ENCODE results near the gene PRR12.

DNA sequence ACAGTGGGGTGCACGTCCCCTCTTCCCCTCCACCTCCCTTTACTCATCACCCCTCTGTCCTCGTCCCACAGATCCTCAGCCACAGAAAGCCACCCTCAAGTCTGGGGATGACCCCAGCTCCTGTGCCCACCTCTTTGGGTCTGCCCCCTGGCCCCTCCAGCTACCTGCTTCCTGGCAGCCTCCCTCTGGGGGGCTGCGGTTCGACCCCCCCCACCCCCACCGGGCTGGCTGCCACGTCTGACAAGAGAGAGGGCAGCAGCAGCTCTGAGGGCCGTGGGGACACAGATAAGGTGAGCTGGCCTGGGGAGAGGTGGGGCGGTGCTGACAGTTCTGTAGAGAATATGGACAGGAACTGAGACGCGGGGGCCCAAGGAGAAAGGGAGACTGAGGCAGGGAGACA is 63.6 kb downstream of the PRR12 start:
- TF ChIP-seq ZNF274 (IDR thresholded peaks at IDR 0.05; ENCODE audit: low read depth, low read length), result no peak
- TF ChIP-seq YY1 (IDR thresholded peaks at IDR 0.05; ENCODE audit: insufficient read depth, insufficient read length), result no peak
- no peak for TF ChIP-seq SUZ12 (IDR thresholded peaks at IDR 0.05; ENCODE audit: extremely low read depth, insufficient read depth, insufficient read length)

All from NT2/D1 (cell line).